Gastrocnemius medialis (tissue), 4 donors: ENCODE data around the gene NRAS.
"Not testable (repeated sequence)": the region's sequence is repeated elsewhere in the genome, so short reads cannot be mapped to it uniquely, and the experiment has no call there.

Experiments used
- POLR2A ChIP-seq, 2 donors: fragments of 450-650 bp; IDR thresholded peaks; one replicate each; pipeline ENCODE4 v1.6.1; 2017; ENCODE audit warnings: antibody characterized with exemption in 2 of 2, mild to moderate bottlenecking in 2 of 2, moderate library complexity in 2 of 2
- TF ChIP-seq, protein P1 (sequence below), 5 experiments: fragments of 450-650 bp in 3 of 5; fragments of 200-600 bp in 2 of 5; sonication (generic) in 2 of 5; IDR thresholded peaks in 4 of 5; conservative IDR thresholded peaks in 1 of 5; 1 replicate in 4 of 5; 2 replicates in 1 of 5; pipeline ENCODE4 v1.5.1; 2016 to 2019; ENCODE audit warnings: antibody characterized with exemption in 5 of 5, mild to moderate bottlenecking in 3 of 5, moderate library complexity in 3 of 5

DNA sequence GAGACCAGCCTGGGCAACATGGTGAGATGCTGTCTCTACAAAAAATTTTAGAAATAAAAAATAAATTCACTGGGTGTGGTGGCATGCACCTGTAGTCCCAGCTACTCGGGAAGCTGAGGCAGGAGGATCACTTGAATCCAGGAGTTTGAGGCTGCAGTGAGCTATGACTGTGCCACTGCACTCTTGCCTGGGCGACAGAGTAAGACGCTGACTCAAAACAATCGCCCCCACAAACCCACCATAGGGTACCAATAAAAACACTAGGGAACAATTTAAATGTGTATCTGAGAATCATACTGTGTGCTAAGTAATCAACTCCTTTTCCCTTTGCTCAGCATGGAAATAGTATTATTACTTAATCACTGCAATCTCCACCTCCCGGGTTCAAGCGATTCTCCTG, 37.1 kb upstream of the NRAS start:
- TF ChIP-seq POLR2A (IDR thresholded peaks at IDR 0.05) = not testable (repeated sequence)
- TF ChIP-seq, protein P1, sequence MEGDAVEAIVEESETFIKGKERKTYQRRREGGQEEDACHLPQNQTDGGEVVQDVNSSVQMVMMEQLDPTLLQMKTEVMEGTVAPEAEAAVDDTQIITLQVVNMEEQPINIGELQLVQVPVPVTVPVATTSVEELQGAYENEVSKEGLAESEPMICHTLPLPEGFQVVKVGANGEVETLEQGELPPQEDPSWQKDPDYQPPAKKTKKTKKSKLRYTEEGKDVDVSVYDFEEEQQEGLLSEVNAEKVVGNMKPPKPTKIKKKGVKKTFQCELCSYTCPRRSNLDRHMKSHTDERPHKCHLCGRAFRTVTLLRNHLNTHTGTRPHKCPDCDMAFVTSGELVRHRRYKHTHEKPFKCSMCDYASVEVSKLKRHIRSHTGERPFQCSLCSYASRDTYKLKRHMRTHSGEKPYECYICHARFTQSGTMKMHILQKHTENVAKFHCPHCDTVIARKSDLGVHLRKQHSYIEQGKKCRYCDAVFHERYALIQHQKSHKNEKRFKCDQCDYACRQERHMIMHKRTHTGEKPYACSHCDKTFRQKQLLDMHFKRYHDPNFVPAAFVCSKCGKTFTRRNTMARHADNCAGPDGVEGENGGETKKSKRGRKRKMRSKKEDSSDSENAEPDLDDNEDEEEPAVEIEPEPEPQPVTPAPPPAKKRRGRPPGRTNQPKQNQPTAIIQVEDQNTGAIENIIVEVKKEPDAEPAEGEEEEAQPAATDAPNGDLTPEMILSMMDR (IDR thresholded peaks at IDR 0.05 in 4 of 5, conservative IDR thresholded peaks at IDR 0.05 in 1 of 5) = not testable (repeated sequence)
